ENCODE data around the gene USP6NL. TPM values are rescaled to one million over a fixed set of nuclear protein-coding genes. Genes with fewer than 3 reads are reported as not detected.

USP6NL gene
- total and polyA plus RNA-seq, 2 of the 13 experiments (the other 11 are each of a cell fraction or from before 2014, with no cell fraction given): 10.5 to 22.9 TPM

DNA sequence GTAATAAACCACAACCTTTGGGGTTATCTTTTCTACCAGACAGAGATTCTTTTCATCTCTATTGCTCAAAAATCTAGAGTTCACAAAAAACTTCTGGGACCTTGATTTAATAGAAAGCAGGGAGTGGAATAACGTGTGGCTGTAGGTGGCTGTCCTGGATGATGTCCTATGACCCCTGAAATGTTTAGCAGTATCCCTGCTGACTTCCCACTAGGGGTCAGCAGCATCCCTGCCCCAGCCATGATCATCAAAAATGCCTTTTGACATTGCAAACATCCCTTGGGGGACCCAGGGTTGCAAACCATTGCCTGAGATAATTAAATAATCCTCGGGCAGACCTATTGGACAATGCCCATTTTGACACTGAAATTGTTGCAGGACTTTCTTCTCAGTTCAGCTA is 177.1 kb downstream of the USP6NL start (continued):
- TF ChIP-seq ZSCAN29 (CRISPR knock-in tag; conservative IDR thresholded peaks at IDR 0.05) (no peak), ZNF83 (CRISPR knock-in tag; IDR thresholded peaks at IDR 0.05; ENCODE audit: borderline replicate concordance) (no peak), WIZ (CRISPR knock-in tag; IDR thresholded peaks at IDR 0.05) (no peak), ZSCAN25 (CRISPR knock-in tag; IDR thresholded peaks at IDR 0.05) (no peak), MYNN (CRISPR knock-in tag; IDR thresholded peaks at IDR 0.05; ENCODE audit: low read depth) (no peak), JARID2 (CRISPR knock-in tag; IDR thresholded peaks at IDR 0.05; ENCODE audit: insufficient replicate concordance) (no peak)

GRCh38 chr10:11433657-11434056 is 177.8 kb downstream of the USP6NL start:
- Histone ChIP-seq H4K20me1 (ENCODE audit: insufficient read depth, low read length) (no peaks in the 10 kb centered on the region), H3K27ac (ENCODE audit: extremely low read length, insufficient read depth, low read length) (no peak overlapping the region), H3K79me2 (ENCODE audit: insufficient read depth, low read length) (no peaks in the 10 kb centered on the region), H3K36me3 (replicated peaks in 1 of 2; ENCODE audit: control insufficient read depth in 1 of 2, insufficient read depth in 2 of 2, low read length in 2 of 2) (no peaks in the 10 kb centered on the region), H3K9me3 (ENCODE audit: low read length) (peaks cover 12% of the 10 kb centered on the region), H3K9ac (ENCODE audit: insufficient read depth, low read depth, low read length) (no peak overlapping the region), H2AFZ (ENCODE audit: low read length) (no peak overlapping the region), H3K4me2 (ENCODE audit: low read depth, low read length) (peak overlapping the region; percentile 23), H3K27me3 (ENCODE audit: control insufficient read depth in 1 of 2, insufficient read depth in 2 of 2, low read length in 2 of 2) (peaks cover 4 to 35% of the 10 kb centered on the region in 2 experiments; a peak in 3 of 5 replicates), H3K4me3 (replicated peaks in 1 of 3; ENCODE audit: insufficient read depth in 1 of 3, low read depth in 2 of 3, low read length in 3 of 3) (no peak overlapping the region), H3K4me1 (ENCODE audit: insufficient read depth, low read length) (no peaks in the 10 kb centered on the region)
- 19% methylated on average over 10 of the region's 11 CpGs for WGBS (ENCODE audit: low lambda C conversion rate)
- CTCF ChIA-PET (ENCODE audit: low intra/inter-chr PET ratio, low total read pairs): interaction anchor here (1.1 kb wide), 1 partner anchor 39 kb away, joined by 4 read pairs; no protein-coding TSS in a partner anchor
- intact Hi-C loops (cut with micrococcal nuclease; ENCODE audit: unreplicated experiment) (loop anchor here (1.0 kb wide), 2 partner anchors 39 to 324 kb away; no protein-coding TSS in a partner anchor), in situ Hi-C loops (cut with HindIII; ENCODE audit: extremely low pct_ligation_motif_present, low pct_unique_long_range_greater_than_20kb) (loop anchor here (10.0 kb wide), 1 partner anchor 321 kb away; no protein-coding TSS in a partner anchor)
- peak; percentile 27; the same call in 1 of the 3 replicates for ATAC-seq
- peak; percentile 50; the same call in 1 of the 2 replicates for TF ChIP-seq GABPB1 (CRISPR knock-in tag; IDR thresholded peaks at IDR 0.05)
- no peak for TF ChIP-seq NFKB2 (CRISPR knock-in tag; IDR thresholded peaks at IDR 0.05; ENCODE audit: borderline replicate concordance)
- peak; percentile 32 for TF ChIP-seq GABPA (IDR thresholded peaks at IDR 0.05; ENCODE audit: low read depth, low read length)
- peak; percentile 66 for TF ChIP-seq GABPA (CRISPR knock-in tag; IDR thresholded peaks at IDR 0.05; ENCODE audit: low read depth)
- BruUV-seq (replicated peaks): no TSS peak
- FAIRE-seq: no peak
- DNase-seq (ENCODE audit: low spot score): no peak
- POLR2A ChIA-PET: no interaction called here

Measured in HepG2 (cell line).